ENCODE measurements around the gene SKAP2.

GRCh38 chr7:26721450-26721849 is 142.9 kb downstream of the SKAP2 start:
- TF ChIP-seq CTCF (tag by site-specific recombination; IDR thresholded peaks at IDR 0.05) (no peak), ATF2 (tag by site-specific recombination; IDR thresholded peaks at IDR 0.05; ENCODE audit: low read depth) (no peak), RBAK (tag by site-specific recombination; IDR thresholded peaks at IDR 0.05) (no peak), BCL11A (tag by site-specific recombination; IDR thresholded peaks at IDR 0.05; ENCODE audit: low read depth) (no peak), ZNF140 (tag by site-specific recombination; IDR thresholded peaks at IDR 0.05) (no peak)
